ENCODE data around the gene MCF2L.

Gene MCF2L

GRCh38 chr13:113113846-113114271 is 144.8 kb downstream of the MCF2L start:
- no peak for DNase-seq (ENCODE audit: low read depth)

- DNase-seq (ENCODE audit: low read depth): no peak
Observed at GRCh38 chr13:113114511-113115362, 145.7 kb downstream of the MCF2L start.

GRCh38 chr13:113115363-113116205 is 146.6 kb downstream of the MCF2L start:
- no peak for DNase-seq (ENCODE audit: low read depth)

- DNase-seq (ENCODE audit: low read depth): no peak
Observed at GRCh38 chr13:113116206-113116800, 147.3 kb downstream of the MCF2L start.

- no peak for DNase-seq (ENCODE audit: low read depth)
Observed at GRCh38 chr13:113116871-113117271, 147.9 kb downstream of the MCF2L start.

GRCh38 chr13:113117335-113117872 is 148.4 kb downstream of the MCF2L start:
- DNase-seq (ENCODE audit: low read depth): no peak

GRCh38 chr13:113117911-113118260 is 148.9 kb downstream of the MCF2L start:
- no peak for DNase-seq (ENCODE audit: low read depth)

- DNase-seq (ENCODE audit: low read depth): no peak
Observed at GRCh38 chr13:113118261-113119021, 149.4 kb downstream of the MCF2L start.

- DNase-seq (ENCODE audit: low read depth): no peak
Observed at GRCh38 chr13:113119166-113119821, 150.3 kb downstream of the MCF2L start.

- DNase-seq (ENCODE audit: low read depth): no peak
Observed at GRCh38 chr13:113119822-113120189, 150.8 kb downstream of the MCF2L start.

GRCh38 chr13:113120300-113121182 is 151.5 kb downstream of the MCF2L start:
- no peak for DNase-seq (ENCODE audit: low read depth)

- DNase-seq (ENCODE audit: low read depth): no peak
Observed at GRCh38 chr13:113121183-113121927, 152.3 kb downstream of the MCF2L start.

GRCh38 chr13:113121928-113122471 is 153.0 kb downstream of the MCF2L start:
- DNase-seq (ENCODE audit: low read depth): no peak

- no peak for DNase-seq (ENCODE audit: low read depth)
Observed at GRCh38 chr13:113122550-113123225, 153.7 kb downstream of the MCF2L start, which contains the start of gene F10. TSS of gene F10 (plus strand) at chr13:113122799. CDS start at chr13:113122856, 57 bp downstream.

- DNase-seq (ENCODE audit: low read depth): no peak
Observed at GRCh38 chr13:113123226-113124201, 154.5 kb downstream of the MCF2L start.

GRCh38 chr13:113124211-113124970 is 155.4 kb downstream of the MCF2L start:
- no peak for DNase-seq (ENCODE audit: low read depth)

Measured in T follicular helper cell (primary cell).